Kidney (tissue), 14 donors: Measurements from ENCODE around the gene NXPE4. TPM values are rescaled to one million over a fixed set of nuclear protein-coding genes. Genes with fewer than 3 reads are reported as not detected.

Experiments
- DNase-seq, 5 donors: peaks; one replicate each; pipeline ENCODE4 v3.0.0-alpha.2; 2013 to 2020
- FAIRE-seq: peaks from 2 replicates; lab custom pipeline; 2012; peaks lifted over from hg19 to GRCh38; lab: Jason Lieb, UNC
- H3K27ac ChIP-seq, 2 donors: one replicate each; pipeline ENCODE4 v1.7.0; 2013; ENCODE audit warnings: low read depth in 2 of 2, low read length in 2 of 2, inconsistent platforms in 1 of 2
- H3K27me3 ChIP-seq: one replicate; pipeline ENCODE4 v1.7.1; 2013; ENCODE audit warnings: low read length, inconsistent platforms; ENCODE audit not compliant: control insufficient read depth, insufficient read depth
- H3K36me3 ChIP-seq, 3 donors: one replicate each; pipeline versions ENCODE4 v1.7.0 to v1.7.1; 2013; ENCODE audit warnings: low read length in 3 of 3, control low read depth in 1 of 3, inconsistent platforms in 1 of 3; ENCODE audit not compliant: insufficient read depth in 3 of 3, control insufficient read depth in 2 of 3
- H3K4me1 ChIP-seq, 3 donors: one replicate each; pipeline versions ENCODE4 v1.7.0 to v1.7.1; 2013; ENCODE audit warnings: low read length in 3 of 3, inconsistent platforms in 1 of 3, low read depth in 1 of 3; ENCODE audit not compliant: control insufficient read depth in 2 of 3, insufficient read depth in 2 of 3
- H3K4me3 ChIP-seq, 3 donors: one replicate each; pipeline versions ENCODE4 v1.7.0 to v1.8.1; 2013; ENCODE audit warnings: low read length in 3 of 3, control low read depth in 1 of 3, inconsistent platforms in 1 of 3
- H3K9ac ChIP-seq, 3 donors: one replicate each; pipeline versions ENCODE4 v1.7.0 to v1.7.1; 2013; ENCODE audit warnings: low read length in 3 of 3, control low read depth in 1 of 3, inconsistent platforms in 1 of 3
- H3K9me3 ChIP-seq, 3 donors: one replicate each; pipeline versions ENCODE4 v1.7.0 to v1.7.1; 2013; ENCODE audit warnings: low read length in 3 of 3, control low read depth in 1 of 3, inconsistent platforms in 1 of 3; ENCODE audit not compliant: control insufficient read depth in 2 of 3, insufficient read depth in 1 of 3
- intact Hi-C: fragments of 100-400 bp; cut with DNase I; formaldehyde crosslinking; loops from one replicate; pipeline ENCODE4 v1.11.1; 2022
- polyA plus RNA-seq: library from polyadenylated mRNA; stranded (reverse); fragments of 350-450 nt; fragmentation: Illumina TruSeq; extraction: RNeasy Lipid Tissue Mini Kit (QIAGEN cat#74804); gene quantifications from one replicate; pipeline ENCODE4 v1.2.3, GENCODE V29; 2014; ENCODE audit warnings: low read depth, low replicate concordance; ENCODE audit not compliant: insufficient read depth
- total RNA-seq: library from RNA; stranded (reverse); fragmentation: NEBNext Ultra II Directional; extraction: Animal tissue kit (Norgen Biotek cat#: 25700); gene quantifications from one replicate; pipeline ENCODE4 v1.2.1, GENCODE V29; 2021
- TF ChIP-seq, protein P1 (sequence below): IDR thresholded peaks from 3 replicates; pipeline ENCODE4 v1.5.1; 2012; ENCODE audit warnings: mild to moderate bottlenecking, moderate library complexity, borderline replicate concordance; ENCODE audit not compliant: insufficient read depth; ENCODE audit errors: extremely low read depth
- donor health status: control.
- donor health status: control.
- donor health status: control.
- donor health status: control.
- donor health status: control.
- donor health status: DM: yes; HTN: yes; CAD: no.
- donor health status: Normal renal cell carcinoma (clear cell type).

NXPE4 gene
- total and polyA plus RNA-seq, 2 donors from 2014 or later: 0.34 to 0.63 TPM

DNA sequence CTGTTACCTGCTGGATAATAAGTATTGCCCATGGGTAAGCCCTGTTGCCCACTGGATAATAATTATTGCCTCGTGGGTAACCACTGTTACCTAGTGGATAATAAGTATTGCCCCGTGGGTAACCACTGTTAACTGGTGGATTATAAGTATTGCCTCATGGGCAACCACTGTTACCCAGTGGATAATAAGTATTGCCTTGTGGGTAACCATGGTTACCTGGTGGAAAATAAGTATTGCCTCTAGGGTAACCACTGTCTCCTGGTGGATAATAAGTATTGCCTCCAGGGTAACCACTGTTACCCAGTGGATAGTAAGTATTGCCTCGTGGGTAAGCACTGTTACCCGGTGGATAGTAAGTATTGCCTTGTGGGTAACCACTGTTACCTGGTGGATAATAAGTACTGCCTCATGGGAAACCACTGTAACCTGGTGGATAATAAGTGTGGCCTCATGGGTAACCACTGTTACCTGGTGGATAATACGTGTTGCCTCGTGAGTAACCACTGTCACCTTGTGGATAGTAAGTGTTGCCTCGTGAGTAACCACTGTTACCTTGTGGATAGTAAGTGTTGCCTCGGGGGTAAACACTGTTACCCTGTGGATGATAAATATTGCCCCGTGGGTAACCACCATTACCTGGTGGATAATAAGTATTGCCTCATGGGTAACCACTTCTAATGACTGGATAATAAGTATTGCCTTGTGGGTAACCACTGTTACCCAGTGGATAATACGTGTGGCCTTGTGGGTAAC lies 29.0 kb upstream of the NXPE4 start:
- H3K36me3 ChIP-seq: no peaks in the 10 kb centered on the region
- H3K9me3 ChIP-seq: peaks cover 0 to 7% (median 0%) of the 10 kb centered on the region in 3 donors
- H3K27ac ChIP-seq: no peak overlapping the region
- H3K4me3 ChIP-seq: no peak overlapping the region
- no peaks in the 10 kb centered on the region for H3K4me1 ChIP-seq
- no peak overlapping the region for H3K9ac ChIP-seq
- FAIRE-seq (no peak), DNase-seq (no peak)
- TF ChIP-seq, protein P1, sequence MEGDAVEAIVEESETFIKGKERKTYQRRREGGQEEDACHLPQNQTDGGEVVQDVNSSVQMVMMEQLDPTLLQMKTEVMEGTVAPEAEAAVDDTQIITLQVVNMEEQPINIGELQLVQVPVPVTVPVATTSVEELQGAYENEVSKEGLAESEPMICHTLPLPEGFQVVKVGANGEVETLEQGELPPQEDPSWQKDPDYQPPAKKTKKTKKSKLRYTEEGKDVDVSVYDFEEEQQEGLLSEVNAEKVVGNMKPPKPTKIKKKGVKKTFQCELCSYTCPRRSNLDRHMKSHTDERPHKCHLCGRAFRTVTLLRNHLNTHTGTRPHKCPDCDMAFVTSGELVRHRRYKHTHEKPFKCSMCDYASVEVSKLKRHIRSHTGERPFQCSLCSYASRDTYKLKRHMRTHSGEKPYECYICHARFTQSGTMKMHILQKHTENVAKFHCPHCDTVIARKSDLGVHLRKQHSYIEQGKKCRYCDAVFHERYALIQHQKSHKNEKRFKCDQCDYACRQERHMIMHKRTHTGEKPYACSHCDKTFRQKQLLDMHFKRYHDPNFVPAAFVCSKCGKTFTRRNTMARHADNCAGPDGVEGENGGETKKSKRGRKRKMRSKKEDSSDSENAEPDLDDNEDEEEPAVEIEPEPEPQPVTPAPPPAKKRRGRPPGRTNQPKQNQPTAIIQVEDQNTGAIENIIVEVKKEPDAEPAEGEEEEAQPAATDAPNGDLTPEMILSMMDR: no peak
- intact Hi-C loops: no loop called here
- H3K27me3 ChIP-seq: no peaks in the 10 kb centered on the region

DNA sequence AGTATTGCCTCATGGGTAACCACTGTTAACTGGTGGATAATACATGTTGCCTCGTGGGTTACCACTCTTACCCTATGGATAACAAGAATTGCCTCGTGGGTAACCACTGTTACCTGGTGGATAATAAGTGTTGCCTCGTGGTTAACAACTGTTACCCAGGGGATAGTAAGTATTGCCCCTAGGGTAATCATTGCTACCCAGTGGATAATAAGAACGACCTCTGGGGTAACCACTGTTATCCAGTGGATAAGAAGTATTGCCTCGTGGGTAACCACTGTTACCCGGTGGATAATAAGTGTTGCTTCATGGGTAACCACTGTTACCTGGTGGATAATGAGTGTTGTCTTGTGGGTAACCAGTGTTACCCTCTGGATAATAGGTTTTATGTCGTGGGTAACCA lies 28.1 kb upstream of the NXPE4 start:
- TF ChIP-seq, protein P1: no peak
- Histone ChIP-seq H3K4me1 (no peaks in the 10 kb centered on the region), H3K9ac (no peak overlapping the region), H3K27me3 (no peaks in the 10 kb centered on the region), H3K27ac (no peak overlapping the region), H3K9me3 (peaks cover 0 to 8% (median 0%) of the 10 kb centered on the region in 3 donors), H3K36me3 (no peaks in the 10 kb centered on the region), H3K4me3 (no peak overlapping the region)
- intact Hi-C loops: no loop called here
- FAIRE-seq: no peak
- no peak for DNase-seq

DNA sequence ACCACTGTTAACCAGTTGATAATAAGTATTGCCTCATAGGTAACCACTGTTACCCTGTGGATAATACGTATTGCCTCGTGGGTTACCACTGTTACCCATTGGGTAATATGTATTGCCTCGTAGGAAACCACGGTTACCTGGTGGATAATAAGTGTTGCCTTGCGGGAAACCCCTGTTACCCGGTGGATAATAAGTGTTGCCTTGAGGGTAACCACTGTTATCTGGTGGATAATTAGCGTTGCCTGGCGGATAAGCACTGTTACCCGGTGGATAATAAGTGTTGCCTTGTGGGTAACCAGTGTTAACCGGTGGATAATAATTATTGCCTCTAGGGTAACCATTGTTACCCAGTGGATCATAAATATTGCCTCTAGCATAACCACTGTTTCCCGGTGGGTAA lies 27.3 kb upstream of the NXPE4 start:
- no peaks in the 10 kb centered on the region for H3K4me1 ChIP-seq
- DNase-seq (no peak), FAIRE-seq (no peak)
- TF ChIP-seq, protein P1: no peak
- intact Hi-C loops: no loop called here
- no peaks in the 10 kb centered on the region for H3K36me3 ChIP-seq
- no peaks in the 10 kb centered on the region for H3K27me3 ChIP-seq
- H3K9ac ChIP-seq: no peak overlapping the region
- H3K27ac ChIP-seq: no peak overlapping the region
- peaks cover 0 to 13% (median 0%) of the 10 kb centered on the region in 3 donors for H3K9me3 ChIP-seq
- H3K4me3 ChIP-seq: no peak overlapping the region
